Keratinocyte (primary cell): ENCODE measurements around the gene MACROH2A2.

ENCODE experiments used
- EZH2 ChIP-seq: IDR thresholded peaks from one replicate; pipeline ENCODE4 v1.6.1; 2012; ENCODE audit warnings: inconsistent platforms, mild to moderate bottlenecking, low read length, moderate library complexity
- TF ChIP-seq, protein P1 (sequence below), 3 experiments: IDR thresholded peaks in 1 of 3; conservative IDR thresholded peaks in 1 of 3; optimal IDR thresholded peaks in 1 of 3; 2 replicates in 2 of 3; 3 replicates in 1 of 3; pipeline versions ENCODE3 to v1.5.1; 2011; ENCODE audit warnings: low read length in 3 of 3, mild to moderate bottlenecking in 3 of 3, moderate library complexity in 2 of 3, control low read depth in 1 of 3, inconsistent platforms in 1 of 3; ENCODE audit not compliant: insufficient read depth in 2 of 3; ENCODE audit errors: extremely low read depth in 1 of 3

DNA sequence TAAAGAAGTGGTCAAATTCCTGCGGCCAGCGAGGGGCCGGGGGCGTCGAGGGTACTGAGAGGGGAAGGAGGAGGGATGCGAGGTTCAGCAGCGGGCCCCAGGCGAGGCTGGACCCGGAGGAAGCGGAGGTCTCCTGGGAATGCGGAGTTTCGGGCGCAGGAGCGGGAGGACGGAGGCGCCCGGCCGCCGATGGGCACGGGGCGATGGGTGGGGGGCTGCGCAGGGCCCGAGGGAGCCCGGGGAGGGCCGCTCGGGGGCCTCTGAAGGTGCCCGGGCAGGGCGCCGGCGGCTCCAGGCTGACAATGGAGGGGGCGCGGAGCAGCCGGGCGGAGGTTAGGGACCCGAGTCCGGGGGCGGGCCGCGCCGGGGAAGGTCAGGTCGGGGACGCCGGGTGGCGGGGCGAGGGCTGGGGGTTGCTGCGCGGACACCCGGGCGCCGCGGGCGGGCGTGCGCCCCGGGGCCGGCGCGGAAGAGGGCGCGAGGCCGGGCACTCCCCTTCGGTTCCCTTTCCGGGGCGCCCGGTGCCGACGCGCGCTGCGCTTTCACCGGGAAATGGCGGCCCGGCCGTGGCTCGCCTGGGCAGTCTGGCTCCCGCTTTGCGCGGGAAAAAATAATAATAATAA lies 683 bp downstream of the MACROH2A2 start:
- TF ChIP-seq EZH2 = no peak
- TF ChIP-seq, protein P1, sequence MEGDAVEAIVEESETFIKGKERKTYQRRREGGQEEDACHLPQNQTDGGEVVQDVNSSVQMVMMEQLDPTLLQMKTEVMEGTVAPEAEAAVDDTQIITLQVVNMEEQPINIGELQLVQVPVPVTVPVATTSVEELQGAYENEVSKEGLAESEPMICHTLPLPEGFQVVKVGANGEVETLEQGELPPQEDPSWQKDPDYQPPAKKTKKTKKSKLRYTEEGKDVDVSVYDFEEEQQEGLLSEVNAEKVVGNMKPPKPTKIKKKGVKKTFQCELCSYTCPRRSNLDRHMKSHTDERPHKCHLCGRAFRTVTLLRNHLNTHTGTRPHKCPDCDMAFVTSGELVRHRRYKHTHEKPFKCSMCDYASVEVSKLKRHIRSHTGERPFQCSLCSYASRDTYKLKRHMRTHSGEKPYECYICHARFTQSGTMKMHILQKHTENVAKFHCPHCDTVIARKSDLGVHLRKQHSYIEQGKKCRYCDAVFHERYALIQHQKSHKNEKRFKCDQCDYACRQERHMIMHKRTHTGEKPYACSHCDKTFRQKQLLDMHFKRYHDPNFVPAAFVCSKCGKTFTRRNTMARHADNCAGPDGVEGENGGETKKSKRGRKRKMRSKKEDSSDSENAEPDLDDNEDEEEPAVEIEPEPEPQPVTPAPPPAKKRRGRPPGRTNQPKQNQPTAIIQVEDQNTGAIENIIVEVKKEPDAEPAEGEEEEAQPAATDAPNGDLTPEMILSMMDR (optimal IDR thresholded peaks at IDR 0.05 in 1 of 3, IDR thresholded peaks at IDR 0.05 in 1 of 3, conservative IDR thresholded peaks at IDR 0.05 in 1 of 3; ENCODE audit: extremely low read depth in 1 of 3, insufficient read depth in 2 of 3, low read length in 3 of 3) = no peak
